MM.1S (cell line): ENCODE measurements around the gene TRPV4.

ENCODE experiments used
- DNase-seq: peaks from one replicate; pipeline ENCODE4 v3.0.0-alpha.2; 2015
- H2AFZ ChIP-seq: fragments of 300-600 bp; sonication (generic); 2 replicates; pipeline ENCODE4 v1.6.0; 2016; ENCODE audit warnings: antibody characterized with exemption, low read length
- H3F3A ChIP-seq: fragments of 300-600 bp; sonication (generic); 2 replicates; pipeline ENCODE4 v1.6.1; 2016; ENCODE audit warnings: mild to moderate bottlenecking, antibody characterized with exemption, low read length, moderate library complexity, mixed read lengths; ENCODE audit not compliant: insufficient read depth
- H3K27ac ChIP-seq: fragments of 300-600 bp; sonication (generic); 2 replicates; pipeline ENCODE4 v1.5.1; 2016; ENCODE audit warnings: mild to moderate bottlenecking, low read length
- H3K27me3 ChIP-seq: fragments of 300-600 bp; sonication (generic); replicated peaks from 2 replicates; pipeline ENCODE4 v1.6.0; 2016; ENCODE audit warnings: low read length; ENCODE audit not compliant: insufficient read depth
- H3K36me3 ChIP-seq: fragments of 300-600 bp; sonication (generic); replicated peaks from 2 replicates; pipeline ENCODE4 v1.6.1; 2016; ENCODE audit warnings: mild to moderate bottlenecking, low read length, mixed read lengths; ENCODE audit not compliant: insufficient read depth
- H3K4me1 ChIP-seq: fragments of 300-600 bp; sonication (generic); 2 replicates; pipeline ENCODE4 v1.6.1; 2016; ENCODE audit warnings: low read length, mixed read lengths
- H3K4me2 ChIP-seq: fragments of 300-600 bp; sonication (generic); 2 replicates; pipeline ENCODE4 v1.6.0; 2016; ENCODE audit warnings: low read depth, low read length
- H3K4me3 ChIP-seq: fragments of 300-600 bp; sonication (generic); 2 replicates; pipeline ENCODE4 v1.5.1; 2016; ENCODE audit warnings: low read length, mixed read lengths
- H3K79me2 ChIP-seq: fragments of 300-600 bp; sonication (generic); 2 replicates; pipeline ENCODE4 v1.6.1; 2016; ENCODE audit warnings: mixed run types, low read length, mixed read lengths
- H3K9ac ChIP-seq: fragments of 300-600 bp; sonication (generic); 2 replicates; pipeline ENCODE4 v1.6.1; 2016; ENCODE audit warnings: low read length, mixed read lengths
- H3K9me2 ChIP-seq: fragments of 300-600 bp; sonication (generic); replicated peaks from 2 replicates; pipeline ENCODE4 v1.6.1; 2016; ENCODE audit warnings: mild to moderate bottlenecking, low read length, mixed read lengths; ENCODE audit not compliant: insufficient read depth
- H3K9me3 ChIP-seq: fragments of 300-600 bp; sonication (generic); replicated peaks from 2 replicates; pipeline ENCODE4 v1.6.1; 2016; ENCODE audit warnings: mild to moderate bottlenecking, low read length, mixed read lengths; ENCODE audit not compliant: insufficient read depth
- H4K20me1 ChIP-seq: fragments of 300-600 bp; sonication (generic); 2 replicates; pipeline ENCODE4 v1.6.1; 2016; ENCODE audit warnings: mild to moderate bottlenecking, low read length, moderate library complexity, mixed read lengths; ENCODE audit not compliant: insufficient read depth
- EZH2 ChIP-seq: fragments of 300-600 bp; sonication (generic); optimal IDR thresholded peaks from 2 replicates; pipeline ENCODE3; 2017; ENCODE audit warnings: low read depth, mild to moderate bottlenecking, antibody characterized with exemption, low read length, mixed read lengths
- EZH2phosphoT487 ChIP-seq: fragments of 300-600 bp; sonication (generic); IDR thresholded peaks from 2 replicates; pipeline ENCODE4 v1.6.1; 2018; ENCODE audit warnings: antibody characterized with exemption, low read length
- TF ChIP-seq, protein P1 (sequence below): fragments of 300-600 bp; sonication (generic); IDR thresholded peaks from 2 replicates; pipeline ENCODE4 v1.5.1; 2016; ENCODE audit warnings: antibody characterized with exemption, low read length, mixed read lengths

Gene TRPV4

DNA sequence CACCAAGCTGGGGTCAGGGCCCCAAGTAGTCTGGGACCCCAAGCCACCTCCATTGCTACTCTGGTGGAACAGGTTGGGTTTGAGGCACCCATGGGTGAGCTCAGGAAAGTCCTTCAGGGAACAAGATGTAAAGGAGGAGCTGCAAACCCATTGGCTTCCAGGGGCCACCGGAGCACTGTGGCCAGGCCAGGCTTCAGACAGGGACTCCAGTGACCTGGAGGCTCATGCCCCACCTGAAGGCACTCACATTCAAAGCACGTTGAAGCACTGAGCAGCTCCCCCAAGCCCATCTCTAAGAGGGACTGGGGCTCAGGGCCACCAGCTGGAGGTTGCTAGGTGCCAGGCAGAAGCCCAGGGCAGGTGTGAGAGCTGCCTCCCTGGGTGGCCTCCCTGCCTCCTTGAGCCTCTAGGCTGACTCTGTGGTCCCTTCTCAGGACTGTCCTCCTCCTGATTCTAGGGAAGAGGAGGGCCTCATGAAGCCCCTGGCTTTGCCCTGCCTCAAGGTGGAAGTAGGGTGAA, 70.5 kb downstream of the TRPV4 start:
- no peak for DNase-seq
- Histone ChIP-seq H3K9me2 (no peaks in the 10 kb centered on the region), H4K20me1 (no peaks in the 10 kb centered on the region), H3K36me3 (no peaks in the 10 kb centered on the region), H3F3A (no peaks in the 10 kb centered on the region), H2AFZ (no peak overlapping the region), H3K27ac (no peak overlapping the region), H3K9me3 (no peaks in the 10 kb centered on the region), H3K9ac (no peak overlapping the region), H3K27me3 (no peaks in the 10 kb centered on the region), H3K79me2 (no peaks in the 10 kb centered on the region), H3K4me2 (no peak overlapping the region), H3K4me3 (no peak overlapping the region), H3K4me1 (no peaks in the 10 kb centered on the region)
- TF ChIP-seq EZH2phosphoT487 (no peak), EZH2 (no peak)
- TF ChIP-seq, protein P1, sequence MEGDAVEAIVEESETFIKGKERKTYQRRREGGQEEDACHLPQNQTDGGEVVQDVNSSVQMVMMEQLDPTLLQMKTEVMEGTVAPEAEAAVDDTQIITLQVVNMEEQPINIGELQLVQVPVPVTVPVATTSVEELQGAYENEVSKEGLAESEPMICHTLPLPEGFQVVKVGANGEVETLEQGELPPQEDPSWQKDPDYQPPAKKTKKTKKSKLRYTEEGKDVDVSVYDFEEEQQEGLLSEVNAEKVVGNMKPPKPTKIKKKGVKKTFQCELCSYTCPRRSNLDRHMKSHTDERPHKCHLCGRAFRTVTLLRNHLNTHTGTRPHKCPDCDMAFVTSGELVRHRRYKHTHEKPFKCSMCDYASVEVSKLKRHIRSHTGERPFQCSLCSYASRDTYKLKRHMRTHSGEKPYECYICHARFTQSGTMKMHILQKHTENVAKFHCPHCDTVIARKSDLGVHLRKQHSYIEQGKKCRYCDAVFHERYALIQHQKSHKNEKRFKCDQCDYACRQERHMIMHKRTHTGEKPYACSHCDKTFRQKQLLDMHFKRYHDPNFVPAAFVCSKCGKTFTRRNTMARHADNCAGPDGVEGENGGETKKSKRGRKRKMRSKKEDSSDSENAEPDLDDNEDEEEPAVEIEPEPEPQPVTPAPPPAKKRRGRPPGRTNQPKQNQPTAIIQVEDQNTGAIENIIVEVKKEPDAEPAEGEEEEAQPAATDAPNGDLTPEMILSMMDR: no peak

DNA sequence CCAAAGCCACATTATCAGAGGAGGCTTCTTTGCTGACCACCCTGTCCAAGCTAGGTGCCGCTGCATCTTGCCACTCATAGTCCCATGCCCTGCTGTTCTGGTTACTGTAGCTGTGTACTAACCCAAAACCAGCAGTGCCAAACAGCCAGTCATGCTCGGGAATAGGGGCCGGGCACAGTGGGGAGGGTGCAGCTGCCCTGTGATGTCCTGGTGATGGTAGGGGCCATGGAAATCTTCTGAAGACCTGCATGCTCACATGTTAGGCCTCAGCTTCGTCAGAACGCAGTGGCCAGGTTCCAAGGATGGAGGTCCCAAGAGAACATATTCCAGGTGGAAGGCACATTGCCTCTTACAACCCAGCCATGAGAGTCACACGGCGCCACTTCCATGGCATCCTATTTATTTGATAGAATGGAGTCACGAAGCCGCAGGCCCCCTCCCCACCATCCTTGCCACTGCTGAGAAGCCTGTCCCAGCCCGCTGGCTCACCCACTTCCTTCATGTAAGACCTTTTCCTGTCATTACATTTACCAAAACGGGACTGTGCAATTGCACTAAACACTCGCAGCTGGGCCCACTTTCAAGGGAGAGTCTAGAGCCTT, 71.0 kb downstream of the TRPV4 start:
- Histone ChIP-seq H3K36me3 (no peaks in the 10 kb centered on the region), H4K20me1 (no peaks in the 10 kb centered on the region), H3K9me2 (no peaks in the 10 kb centered on the region), H3K9me3 (no peaks in the 10 kb centered on the region), H3K9ac (no peak overlapping the region), H2AFZ (no peak overlapping the region), H3K4me3 (no peak overlapping the region), H3K79me2 (no peaks in the 10 kb centered on the region), H3K4me1 (no peaks in the 10 kb centered on the region), H3K27me3 (no peaks in the 10 kb centered on the region), H3K27ac (no peak overlapping the region), H3F3A (no peaks in the 10 kb centered on the region), H3K4me2 (no peak overlapping the region)
- DNase-seq: no peak
- TF ChIP-seq EZH2phosphoT487: no peak
- TF ChIP-seq, protein P1: no peak

DNA sequence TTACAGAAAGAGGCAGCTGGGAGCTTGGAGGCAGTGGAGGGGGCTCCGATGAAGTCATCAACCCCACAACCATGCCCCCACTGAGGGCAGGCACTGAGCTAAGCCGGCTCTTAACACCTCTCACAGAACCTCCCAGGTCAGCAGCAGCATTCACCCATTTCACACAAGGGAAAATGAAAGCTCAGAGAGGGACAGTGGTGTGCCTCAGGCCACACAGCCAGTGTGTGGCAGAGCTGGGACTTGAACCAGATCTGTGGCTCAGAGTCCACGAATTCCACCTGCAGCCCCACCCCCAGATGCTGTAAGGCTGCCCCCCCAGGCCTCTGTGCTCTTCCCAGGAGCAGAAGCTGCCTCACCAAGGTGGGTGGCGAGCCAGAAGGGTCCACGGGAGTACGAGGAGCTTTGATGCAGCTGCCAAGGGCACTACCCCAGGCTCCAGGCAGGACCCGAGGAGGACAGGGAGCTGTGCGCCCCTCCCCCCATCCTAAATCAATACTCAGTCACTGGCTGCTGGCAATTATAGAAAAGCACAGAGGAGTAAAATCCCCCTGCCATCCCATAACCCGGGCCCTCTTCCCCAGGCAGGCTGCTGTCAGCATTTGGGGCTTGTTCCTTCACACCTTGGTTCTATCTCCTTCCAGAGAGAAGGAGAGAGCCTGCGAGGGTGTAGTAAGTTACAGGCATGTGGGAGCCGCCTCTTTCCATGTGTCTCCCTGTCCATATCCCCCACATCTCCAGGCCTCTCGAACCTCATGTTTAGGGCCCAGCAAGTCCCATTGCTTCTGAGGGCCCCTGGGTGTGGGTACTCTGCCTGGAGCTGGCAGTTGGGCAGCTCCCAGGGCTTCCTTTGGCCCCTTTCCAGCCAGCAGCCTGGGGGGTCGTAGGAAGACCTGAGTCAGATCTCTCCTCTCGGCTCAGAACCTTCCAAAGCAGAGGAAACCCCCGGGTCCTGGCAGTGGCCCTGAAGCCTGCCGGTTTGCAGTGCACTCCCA, 72.0 kb downstream of the TRPV4 start:
- H3K9ac ChIP-seq: no peak overlapping the region

More for the DNA sequence above, 72.0 kb downstream of the TRPV4 start:
- no peaks in the 10 kb centered on the region for H3K9me2 ChIP-seq
- H3K79me2 ChIP-seq: no peaks in the 10 kb centered on the region
- no peaks in the 10 kb centered on the region for H3K9me3 ChIP-seq
- no peak overlapping the region for H3K4me2 ChIP-seq
- no peak overlapping the region for H3K27ac ChIP-seq
- H3F3A ChIP-seq: no peaks in the 10 kb centered on the region
- no peak for DNase-seq
- no peaks in the 10 kb centered on the region for H3K36me3 ChIP-seq
- no peak for TF ChIP-seq EZH2phosphoT487
- TF ChIP-seq, protein P1: no peak
- no peak for TF ChIP-seq EZH2
- H3K4me1 ChIP-seq: no peaks in the 10 kb centered on the region
- H3K27me3 ChIP-seq: no peaks in the 10 kb centered on the region
- no peak overlapping the region for H3K4me3 ChIP-seq
- H4K20me1 ChIP-seq: no peaks in the 10 kb centered on the region
- H2AFZ ChIP-seq: no peak overlapping the region
